Naive thymus-derived CD4-positive, alpha-beta T cell (primary cell): Measurements from ENCODE around the gene TBC1D4. TPM values are rescaled to one million over a fixed set of nuclear protein-coding genes. Genes with fewer than 3 reads are reported as not detected.

Experiments
- ATAC-seq: fragments of 150-1000 bp; cut with Tn5 transposase; 2 replicates; pipeline ENCODE4 v1.10.0; 2021; ENCODE audit warnings: mild to moderate bottlenecking, moderate library complexity
- CTCF ChIA-PET: fragments of 350-600 bp; sonication (Branson Sonifier 250); formaldehyde crosslinking; loops from one replicate; lab custom pipeline; 2021; ENCODE audit warnings: antibody characterized with exemption; lab: Charles Lee
- POLR2A ChIA-PET: fragments of 350-600 bp; sonication (Branson Sonifier 250); formaldehyde crosslinking; loops from one replicate; lab custom pipeline; 2021; ENCODE audit warnings: antibody characterized with exemption, inconsistent platforms; lab: Charles Lee
- DNase-seq, 9 donors: peaks; one replicate each; pipeline versions ENCODE4 v3.0.0 to v3.0.0-alpha.2; 2020 to 2022; ENCODE audit warnings: mixed read lengths in 1 of 9
- H3K27ac ChIP-seq: one replicate; pipeline ENCODE4 v1.7.0; 2013; ENCODE audit warnings: mild to moderate bottlenecking, low read depth, low read length, moderate library complexity
- H3K27me3 ChIP-seq, 2 donors: one replicate each; pipeline ENCODE4 v1.7.0; 2013; ENCODE audit warnings: low read length in 2 of 2, mild to moderate bottlenecking in 2 of 2, moderate library complexity in 2 of 2; ENCODE audit not compliant: control insufficient read depth in 2 of 2, insufficient read depth in 2 of 2
- H3K36me3 ChIP-seq, 3 experiments: 1 replicate in 2 of 3; 2 replicates in 1 of 3; pipeline ENCODE4 v1.7.0; 2013; ENCODE audit warnings: low read length in 3 of 3, mild to moderate bottlenecking in 3 of 3, moderate library complexity in 1 of 3; ENCODE audit not compliant: insufficient read depth in 3 of 3, control insufficient read depth in 2 of 3
- H3K4me1 ChIP-seq, 2 donors: one replicate each; pipeline ENCODE4 v1.7.0; 2013; ENCODE audit warnings: low read length in 2 of 2, mild to moderate bottlenecking in 2 of 2, moderate library complexity in 1 of 2; ENCODE audit not compliant: control insufficient read depth in 2 of 2, insufficient read depth in 2 of 2
- H3K4me3 ChIP-seq: 2 replicates; pipeline ENCODE4 v1.7.0; 2013; ENCODE audit warnings: mild to moderate bottlenecking, low read length
- H3K9me3 ChIP-seq, 3 experiments: 1 replicate in 2 of 3; 2 replicates in 1 of 3; pipeline ENCODE4 v1.7.0; 2013; ENCODE audit warnings: low read length in 3 of 3; ENCODE audit not compliant: control insufficient read depth in 2 of 3
- H3K27ac Mint-ChIP-seq, 9 donors: one replicate each; pipeline ENCODE4 v1.8.0; 2020 to 2022; ENCODE audit warnings: mixed read lengths in 9 of 9, mild to moderate bottlenecking in 8 of 9, moderate library complexity in 5 of 9, inconsistent platforms in 2 of 9
- H3K27me3 Mint-ChIP-seq, 5 donors: one replicate each; pipeline ENCODE4 v1.8.0; 2021 to 2022; ENCODE audit warnings: mixed read lengths in 5 of 5, mild to moderate bottlenecking in 1 of 5
- H3K36me3 Mint-ChIP-seq, 5 donors: one replicate each; pipeline ENCODE4 v1.8.0; 2020 to 2022; ENCODE audit warnings: mixed read lengths in 5 of 5, mild to moderate bottlenecking in 3 of 5, inconsistent platforms in 1 of 5
- H3K4me1 Mint-ChIP-seq, 7 donors: one replicate each; pipeline ENCODE4 v1.8.0; 2020 to 2022; ENCODE audit warnings: mixed read lengths in 7 of 7, mild to moderate bottlenecking in 3 of 7, inconsistent platforms in 1 of 7
- H3K4me3 Mint-ChIP-seq, 10 donors: one replicate each; pipeline ENCODE4 v1.8.0; 2020 to 2022; ENCODE audit warnings: mild to moderate bottlenecking in 10 of 10, mixed read lengths in 10 of 10, moderate library complexity in 6 of 10, inconsistent platforms in 2 of 10
- H3K9me3 Mint-ChIP-seq, 11 donors: one replicate each; pipeline ENCODE4 v1.8.0; 2020 to 2022; ENCODE audit warnings: mixed read lengths in 11 of 11, mild to moderate bottlenecking in 4 of 11, inconsistent platforms in 1 of 11, moderate library complexity in 1 of 11
- intact Hi-C, 2 donors: fragments of 100-400 bp; cut with micrococcal nuclease; formaldehyde crosslinking; loops; one replicate each; pipeline ENCODE4 v1.15.1; 2023
- polyA plus RNA-seq, 2 donors: library from polyadenylated mRNA; unstranded; fragments of 300-500 nt; fragmentation: Illumina TruSeq; gene quantifications; one replicate each; pipeline ENCODE4 v1.2.3, GENCODE V29; 2021
- total RNA-seq, 6 experiments: library from RNA in 5 of 6; stranded (reverse) in 5 of 6; gene quantifications; 1 replicate in 5 of 6; 2 replicates in 1 of 6; pipeline ENCODE4 v1.2.3 and lab custom pipeline; 2021 to 2026

Gene TBC1D4
- total and polyA plus RNA-seq, 7 experiments from 2014 or later = 12.4 to 73.8 (median 42.7) TPM

- peaks cover 0 to 1% (median 0%) of the 10 kb centered on the region in 7 donors for H3K4me1 Mint-ChIP-seq
- intact Hi-C loops = no loop called here
- H3K4me3 Mint-ChIP-seq = no peak overlapping the region
- H3K36me3 Mint-ChIP-seq = peaks cover 0 to 3% (median 0%) of the 10 kb centered on the region in 5 donors
- no peaks in the 10 kb centered on the region for H3K36me3 ChIP-seq
- CTCF ChIA-PET = no interaction called here
- no peak overlapping the region for H3K27ac Mint-ChIP-seq
- POLR2A ChIA-PET = interaction anchor here (0.6 kb wide), 1 partner anchor 1761 kb away, joined by 3 read pairs; no protein-coding TSS in a partner anchor
- DNase-seq = no peak
- H3K9me3 Mint-ChIP-seq = peaks cover 0 to 4% (median 0%) of the 10 kb centered on the region in 11 donors
- no peaks in the 10 kb centered on the region for H3K9me3 ChIP-seq
- H3K4me1 ChIP-seq = no peaks in the 10 kb centered on the region
- ATAC-seq = no peak
- H3K27me3 ChIP-seq = no peaks in the 10 kb centered on the region
- H3K27me3 Mint-ChIP-seq = peaks cover 0 to 14% (median 9%) of the 10 kb centered on the region in 5 donors
- H3K27ac ChIP-seq = no peak overlapping the region
- no peak overlapping the region for H3K4me3 ChIP-seq
Observed at GRCh38 chr13:75407998-75408397, 74.0 kb downstream of the TBC1D4 start.

GRCh38 chr13:75407473-75407872 is 74.5 kb downstream of the TBC1D4 start:
- POLR2A ChIA-PET = interaction anchor here (0.6 kb wide), 1 partner anchor 1761 kb away, joined by 3 read pairs; no protein-coding TSS in a partner anchor
- H3K27ac ChIP-seq = no peak overlapping the region
- H3K9me3 ChIP-seq = no peaks in the 10 kb centered on the region
- ATAC-seq (no peak), DNase-seq (no peak)
- no peaks in the 10 kb centered on the region for H3K36me3 ChIP-seq
- Mint-ChIP-seq H3K4me3 (no peak overlapping the region), H3K36me3 (peaks cover 0 to 3% (median 0%) of the 10 kb centered on the region in 5 donors), H3K9me3 (peaks cover 0 to 4% (median 0%) of the 10 kb centered on the region in 11 donors), H3K4me1 (no peaks in the 10 kb centered on the region), H3K27me3 (peaks cover 0 to 17% (median 9%) of the 10 kb centered on the region in 5 donors), H3K27ac (no peak overlapping the region)
- CTCF ChIA-PET = no interaction called here
- no peaks in the 10 kb centered on the region for H3K4me1 ChIP-seq
- H3K4me3 ChIP-seq = no peak overlapping the region
- H3K27me3 ChIP-seq = no peaks in the 10 kb centered on the region
- intact Hi-C loops = no loop called here

GRCh38 chr13:75405976-75406703 is 75.8 kb downstream of the TBC1D4 start:
- Mint-ChIP-seq H3K4me1 (no peaks in the 10 kb centered on the region), H3K27ac (no peak overlapping the region)

DNA sequence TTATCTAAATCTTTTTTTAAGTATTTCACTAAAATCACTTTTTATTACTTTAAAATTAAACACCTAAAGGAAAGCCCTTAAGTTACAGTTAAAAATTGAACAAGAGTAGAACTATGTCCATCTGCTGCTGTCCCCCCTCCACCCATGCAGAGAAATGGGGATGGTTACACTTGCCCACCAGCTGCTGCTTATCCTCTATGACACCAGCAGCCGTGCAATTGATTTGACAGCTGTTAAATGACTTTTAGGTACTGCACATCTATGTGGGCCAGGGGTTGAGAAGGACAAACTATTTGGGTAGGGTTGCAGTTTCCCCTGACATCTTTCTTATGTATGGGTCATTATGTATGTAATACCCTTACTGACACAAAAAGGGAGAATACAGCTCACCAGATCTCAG is 77.2 kb downstream of the TBC1D4 start:
- Histone ChIP-seq H3K27ac (no peak overlapping the region), H3K9me3 (no peaks in the 10 kb centered on the region), H3K36me3 (no peaks in the 10 kb centered on the region), H3K4me1 (no peaks in the 10 kb centered on the region), H3K4me3 (no peak overlapping the region), H3K27me3 (no peaks in the 10 kb centered on the region)
- Mint-ChIP-seq H3K4me1 (no peaks in the 10 kb centered on the region), H3K36me3 (peaks cover 0 to 4% (median 0%) of the 10 kb centered on the region in 5 donors), H3K4me3 (no peak overlapping the region), H3K9me3 (peaks cover 0 to 4% (median 0%) of the 10 kb centered on the region in 11 donors), H3K27me3 (peaks cover 8 to 20% (median 17%) of the 10 kb centered on the region in 5 donors), H3K27ac (no peak overlapping the region)
- intact Hi-C loops = no loop called here
- POLR2A ChIA-PET = no interaction called here
- DNase-seq (no peak), ATAC-seq (no peak)
- CTCF ChIA-PET = interaction anchor here (0.6 kb wide), 1 partner anchor 1854 kb away, joined by 4 read pairs; no protein-coding TSS in a partner anchor

More at GRCh38 chr13:75405976-75406703, 75.8 kb downstream of the TBC1D4 start:
- H3K4me3 Mint-ChIP-seq = no peak overlapping the region
- peaks cover 0 to 20% (median 12%) of the 10 kb centered on the region in 5 donors for H3K27me3 Mint-ChIP-seq
- H3K36me3 Mint-ChIP-seq = peaks cover 0 to 3% (median 0%) of the 10 kb centered on the region in 5 donors
- no peaks in the 10 kb centered on the region for H3K27me3 ChIP-seq
- intact Hi-C loops = no loop called here
- no peak overlapping the region for H3K27ac ChIP-seq
- no peaks in the 10 kb centered on the region for H3K36me3 ChIP-seq
- peaks cover 0 to 4% (median 0%) of the 10 kb centered on the region in 11 donors for H3K9me3 Mint-ChIP-seq
- ChIA-PET CTCF (no interaction called here), POLR2A (no interaction called here)
- DNase-seq (no peak), ATAC-seq (no peak)
- no peak overlapping the region for H3K4me3 ChIP-seq
- no peaks in the 10 kb centered on the region for H3K4me1 ChIP-seq
- no peaks in the 10 kb centered on the region for H3K9me3 ChIP-seq

- Mint-ChIP-seq H3K36me3 (peaks cover 0 to 4% (median 0%) of the 10 kb centered on the region in 5 donors), H3K27ac (no peak overlapping the region), H3K4me1 (no peaks in the 10 kb centered on the region), H3K27me3 (peaks cover 9 to 20% (median 17%) of the 10 kb centered on the region in 5 donors), H3K4me3 (no peak overlapping the region), H3K9me3 (peaks cover 0 to 4% (median 0%) of the 10 kb centered on the region in 11 donors)
- H3K27ac ChIP-seq = no peak overlapping the region
- DNase-seq (no peak), ATAC-seq (no peak)
- ChIA-PET CTCF (no interaction called here), POLR2A (no interaction called here)
- intact Hi-C loops = no loop called here
- no peaks in the 10 kb centered on the region for H3K4me1 ChIP-seq
- H3K4me3 ChIP-seq = no peak overlapping the region
- H3K36me3 ChIP-seq = no peaks in the 10 kb centered on the region
- no peaks in the 10 kb centered on the region for H3K27me3 ChIP-seq
- no peaks in the 10 kb centered on the region for H3K9me3 ChIP-seq
Observed at GRCh38 chr13:75402787-75403186, 79.2 kb downstream of the TBC1D4 start.

DNA sequence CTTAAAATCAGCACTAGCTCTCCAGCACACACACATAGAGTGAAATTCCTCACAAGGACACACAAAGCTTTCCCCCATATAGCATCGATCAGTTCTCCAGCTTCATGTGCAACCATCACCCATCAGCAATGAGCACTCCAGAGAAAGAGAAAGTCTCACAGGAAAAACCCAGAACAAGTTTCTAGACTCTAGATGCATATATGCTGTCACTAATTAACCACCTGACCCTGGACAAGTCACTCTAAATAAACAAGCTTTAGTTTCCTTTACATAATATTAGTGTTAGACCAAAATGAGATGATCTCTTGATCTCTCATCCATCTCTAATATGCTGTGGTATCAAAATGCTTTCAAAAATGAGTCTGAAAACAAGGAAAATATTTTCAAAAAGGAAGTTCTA is 81.2 kb downstream of the TBC1D4 start:
- H3K9me3 Mint-ChIP-seq = peaks cover 0 to 12% (median 3%) of the 10 kb centered on the region in 11 donors
- peaks cover 9 to 20% (median 14%) of the 10 kb centered on the region in 5 donors for H3K27me3 Mint-ChIP-seq
- Histone ChIP-seq H3K36me3 (no peaks in the 10 kb centered on the region), H3K27me3 (no peaks in the 10 kb centered on the region), H3K4me1 (no peaks in the 10 kb centered on the region), H3K27ac (no peak overlapping the region), H3K9me3 (no peaks in the 10 kb centered on the region), H3K4me3 (no peak overlapping the region)
- POLR2A ChIA-PET = no interaction called here
- intact Hi-C loops = no loop called here
- DNase-seq (no peak), ATAC-seq (no peak)
- CTCF ChIA-PET = no interaction called here
- H3K36me3 Mint-ChIP-seq = peaks cover 0 to 4% (median 0%) of the 10 kb centered on the region in 5 donors
- H3K4me1 Mint-ChIP-seq = no peaks in the 10 kb centered on the region
- H3K27ac Mint-ChIP-seq = no peak overlapping the region
- no peak overlapping the region for H3K4me3 Mint-ChIP-seq
